Right lobe of liver (tissue), 6 donors: ENCODE measurements around the gene IGSF9. TPM values are rescaled to one million over a fixed set of nuclear protein-coding genes. Genes with fewer than 3 reads are reported as not detected.
"Not testable (repeated sequence)": the region's sequence is repeated elsewhere in the genome, so short reads cannot be mapped to it uniquely, and the experiment has no call there.

ENCODE experiments used
- ATAC-seq, 4 donors: fragments of 200-7000 bp; cut with Tn5 transposase; one replicate each; pipeline ENCODE4 v1.9.1; 2020; ENCODE audit warnings: mild to moderate bottlenecking in 4 of 4, moderate library complexity in 4 of 4
- DNase-seq, 3 donors: peaks; one replicate each; pipeline ENCODE4 v3.0.0-alpha.2; 2020
- H3K27ac ChIP-seq, 3 donors: fragments of 200-600 bp; one replicate each; pipeline ENCODE4 v1.8.0; 2022
- H3K27me3 ChIP-seq, 2 donors: fragments of 200-600 bp; one replicate each; pipeline ENCODE4 v1.8.0; 2022
- H3K36me3 ChIP-seq, 4 donors: fragments of 200-600 bp; sonication (generic) in 1 of 4; one replicate each; pipeline versions ENCODE4 v1.5.1 to v1.8.0; 2017 to 2022; ENCODE audit warnings: control low read depth in 1 of 4
- H3K4me1 ChIP-seq, 4 donors: fragments of 200-600 bp; sonication (generic) in 1 of 4; one replicate each; pipeline versions ENCODE4 v1.5.1 to v1.8.0; 2017 to 2022; ENCODE audit warnings: control low read depth in 1 of 4
- H3K4me3 ChIP-seq, 3 donors: fragments of 200-600 bp; one replicate each; pipeline ENCODE4 v1.8.0; 2022
- H3K9me3 ChIP-seq, 4 donors: fragments of 200-600 bp; sonication (generic) in 1 of 4; one replicate each; pipeline versions ENCODE4 v1.5.1 to v1.8.0; 2017 to 2022; ENCODE audit warnings: control low read depth in 1 of 4
- CTCF ChIP-seq, 4 donors: fragments of 200-600 bp in 3 of 4; fragments of 450-650 bp in 1 of 4; IDR thresholded peaks; one replicate each; pipeline versions ENCODE4 v1.5.1 to v1.8.0; 2016 to 2022; ENCODE audit warnings: antibody characterized with exemption in 4 of 4, mild to moderate bottlenecking in 2 of 4
- POLR2A ChIP-seq: fragments of 450-650 bp; IDR thresholded peaks from one replicate; pipeline ENCODE4 v1.6.1; 2017; ENCODE audit warnings: antibody characterized with exemption, mild to moderate bottlenecking
- WGBS: methylation state at CpG from one replicate; pipeline ENCODE4 v1.1.6; 2018; ENCODE audit warnings: low coverage, low lambda C conversion rate; ENCODE audit not compliant: insufficient coverage; ENCODE audit errors: missing lambda C conversion rate; 5-methylcytosine and 5-hydroxymethylcytosine counted together
- intact Hi-C, 2 donors: fragments of 100-400 bp; cut with DNase I; formaldehyde crosslinking; loops; one replicate each; pipeline versions ENCODE4 v1.11.2 to v1.14.1; 2022
- total RNA-seq, 6 experiments: library from RNA; depleted of rRNA in 2 of 6; stranded (reverse); fragments of >200 nt in 2 of 6; fragmentation: NEBNext Ultra II Directional in 3 of 6; extraction: Animal tissue kit (Norgen Biotek cat#: 25700) in 3 of 6; gene quantifications; one replicate each; pipeline versions ENCODE4 v1.1.0 to v1.2.4, GENCODE V29; 2016 to 2023
- donor health status: DM: no; HTN: yes; CAD: no.
- donor health status: DM: no; HTN: no; CAD: no.
- donor health status: DM: no; HTN: no; CAD: no.
- donor health status: DM: no; HTN: yes; CAD: no.
- donor health status: DM: no; HTN: yes; CAD: no.

The IGSF9 gene
- total RNA-seq, 6 experiments from 2014 or later, result 2.2 to 53.7 (median 16.6) TPM

GRCh38 chr1:159900086-159900680 is 45.2 kb downstream of the IGSF9 start, which contains the start of gene CFAP45:
CFAP45 (minus strand) TSS chr1:159900165; CDS start chr1:159900098, 67 bp downstream.
- intact Hi-C loops, result no loop called here
- Histone ChIP-seq H3K36me3 (no peaks in the 10 kb centered on the region), H3K4me1 (peaks cover 0 to 4% (median 0%) of the 10 kb centered on the region in 4 donors), H3K27me3 (no peaks in the 10 kb centered on the region), H3K9me3 (no peaks in the 10 kb centered on the region), H3K4me3 (no peak within 1 kb of the TSS), H3K27ac (no peak within 1 kb of the TSS)
- WGBS, result 10% methylated on average over 9 of the region's 30 CpGs
- DNase-seq, result peak; percentile 74 to 87 (median 83)
- TF ChIP-seq CTCF (IDR thresholded peaks at IDR 0.05), result no peak
- no peak for TF ChIP-seq POLR2A
- ATAC-seq, result peak; percentile 85 to 94 (median 90)

- DNase-seq, H3K4me3 ChIP-seq, H3K9me3 ChIP-seq, ATAC-seq, H3K36me3 ChIP-seq, H3K27me3 ChIP-seq, H3K27ac ChIP-seq, H3K4me1 ChIP-seq: not testable (repeated sequence)
- 87% methylated on average over 7 of the region's 15 CpGs for WGBS
- intact Hi-C loops, result loop anchor here in 1 of 2 donors (10.0 kb wide), 1 partner anchor 735 kb away; no protein-coding TSS in a partner anchor
Observed at GRCh38 chr1:159899634-159900033, 45.8 kb downstream of the IGSF9 start.

GRCh38 chr1:159898527-159898926 is 46.9 kb downstream of the IGSF9 start:
- H3K27me3 ChIP-seq, result no peaks in the 10 kb centered on the region
- no peak overlapping the region for H3K4me3 ChIP-seq
- H3K9me3 ChIP-seq, result no peaks in the 10 kb centered on the region
- TF ChIP-seq POLR2A (no peak), CTCF (IDR thresholded peaks at IDR 0.05) (no peak)
- H3K27ac ChIP-seq, result no peak overlapping the region
- DNase-seq, result no peak
- no peaks in the 10 kb centered on the region for H3K36me3 ChIP-seq
- WGBS, result 83% methylated on average over 3 of the region's 3 CpGs
- H3K4me1 ChIP-seq, result peaks cover 0 to 4% (median 0%) of the 10 kb centered on the region in 4 donors
- no peak for ATAC-seq
- intact Hi-C loops, result loop anchor here in 1 of 2 donors (10.0 kb wide), 1 partner anchor 734 kb away; no protein-coding TSS in a partner anchor

- DNase-seq (no peak), ATAC-seq (peak in 1 of 4 donors; percentile 12)
- Histone ChIP-seq H3K9me3 (no peaks in the 10 kb centered on the region), H3K4me3 (no peak overlapping the region), H3K27me3 (no peaks in the 10 kb centered on the region), H3K27ac (no peak overlapping the region), H3K4me1 (peaks cover 0 to 4% (median 0%) of the 10 kb centered on the region in 4 donors), H3K36me3 (no peaks in the 10 kb centered on the region)
- intact Hi-C loops, result loop anchor here in 1 of 2 donors (10.0 kb wide), 1 partner anchor 733 kb away; no protein-coding TSS in a partner anchor
- 53% methylated on average over 3 of the region's 3 CpGs for WGBS
- TF ChIP-seq POLR2A (no peak), CTCF (IDR thresholded peaks at IDR 0.05) (no peak)
Observed at GRCh38 chr1:159897962-159898361, 47.5 kb downstream of the IGSF9 start.

GRCh38 chr1:159896546-159896930 is 48.9 kb downstream of the IGSF9 start:
- TF ChIP-seq CTCF (IDR thresholded peaks at IDR 0.05), result no peak
- no peak for TF ChIP-seq POLR2A
- Histone ChIP-seq H3K4me1 (peaks cover 0 to 4% (median 0%) of the 10 kb centered on the region in 4 donors), H3K36me3 (no peaks in the 10 kb centered on the region), H3K27me3 (no peaks in the 10 kb centered on the region), H3K27ac (peak overlapping the region in 1 of 3 donors; percentile 13), H3K9me3 (no peaks in the 10 kb centered on the region), H3K4me3 (no peak overlapping the region)
- WGBS, result 66% methylated on average over 3 of the region's 3 CpGs
- no peak for DNase-seq
- ATAC-seq, result no peak
- intact Hi-C loops, result loop anchor here in 1 of 2 donors (10.0 kb wide), 1 partner anchor 732 kb away; no protein-coding TSS in a partner anchor
